ENCODE data around the gene GLI3.

The GLI3 gene

DNA sequence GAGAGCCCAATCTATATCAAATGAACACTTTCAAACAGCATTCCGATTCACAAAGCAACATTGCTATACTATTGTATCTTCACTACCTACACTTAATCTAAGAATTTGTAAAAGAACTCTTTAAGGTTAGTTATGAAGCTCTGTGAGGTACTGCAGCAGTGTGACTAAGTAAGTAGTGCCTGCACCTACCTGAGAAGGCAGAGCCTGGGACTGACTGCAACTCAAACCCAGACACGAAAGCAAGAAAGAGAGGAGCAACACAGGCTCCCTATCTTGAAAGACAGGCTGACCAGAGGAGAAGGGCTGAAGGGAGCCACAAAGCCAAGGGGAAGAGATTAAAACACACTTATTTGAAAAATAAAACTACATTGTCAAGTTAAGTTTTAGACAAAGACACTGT lies 160.1 kb downstream of the GLI3 start:
- DNase-seq: no peak

DNA sequence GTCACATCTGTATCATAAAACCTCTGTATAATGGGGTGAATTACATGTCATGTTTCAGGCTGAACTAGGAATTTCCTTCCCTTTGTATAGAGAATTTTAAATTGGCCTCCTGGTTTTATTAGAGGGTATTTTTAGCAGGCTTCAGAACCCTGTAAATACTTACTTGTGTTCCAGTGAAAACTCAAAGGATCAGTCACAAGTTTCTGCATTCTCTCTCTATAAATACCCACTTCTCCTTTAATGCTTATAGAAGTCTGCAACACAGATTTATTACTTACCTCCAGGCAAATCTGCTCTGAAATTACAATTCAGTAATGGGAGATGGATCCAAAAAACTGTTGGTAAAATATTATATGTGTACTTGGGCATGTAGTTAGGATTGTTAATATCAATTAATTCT lies 161.6 kb downstream of the GLI3 start:
- DNase-seq: no peak

DNA sequence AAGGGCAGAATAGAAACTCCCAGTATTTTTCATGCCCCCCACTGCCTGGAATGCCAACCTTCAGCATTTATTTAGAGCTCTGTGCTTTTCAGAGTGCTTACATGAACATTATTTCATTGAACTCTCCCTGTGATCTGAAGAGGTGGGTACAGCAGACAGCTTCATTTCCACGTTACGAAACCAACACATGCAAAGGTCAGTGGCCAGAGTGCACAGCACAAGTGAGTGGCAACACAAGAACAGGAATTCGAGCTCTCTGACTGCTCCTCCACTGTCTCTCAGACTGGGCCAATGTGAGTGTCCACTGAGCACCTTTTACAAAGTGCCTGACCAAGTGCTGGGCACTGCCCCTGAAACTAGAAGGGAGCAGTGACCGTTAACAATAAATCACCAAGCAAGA lies 162.9 kb downstream of the GLI3 start:
- DNase-seq: peak; percentile 9 to 33

DNA sequence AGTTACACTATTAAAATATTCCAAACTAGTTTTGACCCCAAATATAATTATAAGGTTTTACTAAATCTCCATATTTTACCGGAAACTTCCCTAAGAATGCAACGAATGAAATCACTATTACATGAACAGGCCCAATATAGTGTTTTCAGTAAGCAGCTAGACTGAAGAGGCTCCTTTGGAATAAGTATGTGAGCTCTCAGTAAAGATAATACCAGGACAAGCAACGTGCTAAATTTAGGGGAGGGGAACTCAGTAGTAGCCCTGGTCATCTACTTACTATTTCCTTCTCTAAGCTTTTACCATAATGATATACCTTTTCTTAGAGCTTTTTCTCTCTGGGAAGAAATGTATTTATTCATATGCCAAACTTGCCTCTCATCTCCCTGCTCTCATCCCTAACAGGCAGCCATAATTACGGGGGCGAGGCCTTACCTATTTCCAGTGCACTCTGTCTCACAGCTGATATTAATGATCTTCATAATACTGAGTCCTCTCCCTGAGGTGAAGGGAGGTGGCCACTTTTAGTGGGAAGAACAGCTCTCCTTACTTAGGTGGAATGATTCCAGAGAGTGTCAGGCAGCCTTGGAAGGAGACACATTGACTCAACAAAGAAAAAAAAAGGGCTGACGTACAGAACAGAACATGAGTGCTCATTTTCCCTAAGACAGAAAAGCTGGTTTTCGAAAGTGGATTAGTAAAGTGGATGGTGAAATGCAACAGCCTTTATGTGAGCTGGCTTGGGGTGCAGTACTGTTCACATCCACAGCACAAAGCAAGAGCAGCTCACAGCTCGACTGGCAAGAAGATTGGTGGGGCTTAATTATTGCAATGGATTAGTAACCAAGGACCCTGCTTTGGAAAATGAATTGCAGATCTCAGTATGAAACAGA lies 165.4 kb downstream of the GLI3 start:
- DNase-seq: no peak

DNA sequence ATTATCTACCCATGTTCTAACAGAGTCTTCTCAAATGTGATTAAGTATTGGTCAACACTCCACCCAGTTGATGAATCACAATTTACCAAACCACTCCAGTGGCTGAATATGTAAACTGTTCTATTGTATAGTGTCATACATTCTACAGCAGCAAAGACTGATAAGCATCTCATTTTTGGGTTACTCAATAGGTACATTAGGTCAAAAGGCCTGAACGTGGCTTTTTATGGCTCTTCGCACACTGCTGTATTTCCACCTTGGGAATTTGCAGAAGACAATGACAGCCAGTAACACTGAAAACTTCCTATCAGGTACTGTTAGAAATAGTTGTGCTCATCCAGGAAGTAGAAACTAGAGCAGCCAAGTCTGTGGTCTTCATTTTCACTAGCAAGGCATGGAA lies 166.9 kb downstream of the GLI3 start:
- DNase-seq: no peak

DNA sequence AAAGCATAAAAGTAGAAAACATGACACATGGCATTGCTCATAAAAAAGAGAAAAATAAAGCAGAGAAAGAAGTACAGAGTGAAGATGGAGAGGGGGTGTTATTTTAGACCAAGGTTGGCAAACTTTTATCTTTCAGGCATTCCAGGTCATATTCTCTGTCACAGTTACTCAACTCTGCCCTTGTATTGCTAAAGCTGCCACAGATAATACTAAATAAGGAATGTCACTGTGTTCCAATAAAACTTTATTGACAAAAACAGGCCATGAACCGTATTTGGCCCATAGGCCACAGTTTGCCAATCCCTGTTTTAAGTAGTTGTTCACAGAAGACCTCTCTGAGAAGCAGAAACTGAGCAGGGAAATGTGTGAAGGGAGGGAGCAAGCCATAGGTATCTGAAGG lies 167.4 kb downstream of the GLI3 start:
- no peak for DNase-seq

DNA sequence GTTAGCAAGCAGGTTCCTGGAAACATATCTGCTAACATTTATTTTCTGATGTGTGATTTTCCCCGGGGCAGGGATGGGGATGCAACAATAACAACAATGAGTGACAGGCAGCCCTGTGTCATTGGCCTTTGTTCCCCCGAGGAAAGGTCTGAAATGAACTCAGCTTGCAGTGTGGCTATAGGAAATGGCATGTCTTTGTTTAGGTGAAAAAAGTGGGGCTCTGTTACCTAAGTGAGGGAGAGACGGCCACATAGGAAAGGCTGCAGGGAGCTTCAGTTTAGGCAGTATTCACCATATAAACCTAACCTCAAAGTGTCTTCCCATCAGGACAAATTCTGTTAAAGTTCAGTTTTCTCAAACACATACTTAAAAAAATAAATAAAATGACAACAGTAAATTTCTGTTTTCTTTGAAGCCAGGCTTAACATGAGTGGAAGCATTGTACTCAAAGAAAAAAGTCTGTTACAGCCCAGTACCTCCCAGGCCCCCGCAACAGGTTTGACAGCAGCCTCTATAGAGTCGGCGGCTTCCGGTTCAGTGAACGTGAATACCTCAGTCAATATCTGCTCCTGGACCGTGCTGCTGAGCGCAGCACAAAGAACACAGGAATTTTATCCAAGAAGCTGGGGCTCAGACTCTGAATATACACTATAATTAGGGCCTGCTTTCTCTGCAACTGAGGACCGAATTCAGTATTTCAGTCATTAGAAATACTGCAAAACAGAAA lies 168.3 kb downstream of the GLI3 start:
- no peak for DNase-seq

DNA sequence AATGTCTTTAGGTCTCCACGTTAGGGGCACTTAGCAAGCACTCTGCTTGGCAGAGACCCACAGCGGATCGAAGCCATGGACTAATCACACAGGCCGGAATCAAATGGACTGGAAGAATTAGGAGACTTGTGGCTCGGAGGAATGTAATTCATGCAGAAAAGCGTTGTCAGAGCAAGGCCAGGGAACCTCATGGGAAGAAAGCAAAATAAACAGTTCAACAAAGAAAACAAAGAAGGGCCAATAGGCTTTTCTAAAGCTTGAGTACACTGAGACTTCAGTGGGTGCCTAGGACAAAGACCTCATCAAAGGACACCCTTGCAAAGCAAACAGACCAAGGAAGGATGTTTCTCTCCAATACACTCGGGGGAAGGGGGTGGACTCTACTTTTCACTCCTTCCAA lies 171.1 kb downstream of the GLI3 start:
- DNase-seq: no peak

DNA sequence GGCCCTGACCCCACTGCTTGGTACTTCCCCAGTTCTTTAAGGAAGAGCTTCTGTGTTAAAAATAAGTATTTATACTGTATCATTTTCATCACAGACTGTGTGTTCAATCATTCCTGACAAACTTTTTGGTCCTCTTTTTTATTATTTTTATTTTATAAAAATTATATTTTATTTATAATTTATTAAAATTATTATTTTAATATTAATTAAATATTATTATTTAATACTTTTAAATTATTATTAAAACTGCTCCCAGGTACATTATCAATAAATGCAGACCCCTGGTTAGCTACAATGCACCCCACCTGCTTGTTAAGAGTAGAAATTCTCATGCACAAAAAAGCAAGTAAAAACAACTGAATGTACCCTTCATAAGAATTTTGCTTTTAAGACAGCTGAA lies 172.0 kb downstream of the GLI3 start:
- DNase-seq: no peak

DNA sequence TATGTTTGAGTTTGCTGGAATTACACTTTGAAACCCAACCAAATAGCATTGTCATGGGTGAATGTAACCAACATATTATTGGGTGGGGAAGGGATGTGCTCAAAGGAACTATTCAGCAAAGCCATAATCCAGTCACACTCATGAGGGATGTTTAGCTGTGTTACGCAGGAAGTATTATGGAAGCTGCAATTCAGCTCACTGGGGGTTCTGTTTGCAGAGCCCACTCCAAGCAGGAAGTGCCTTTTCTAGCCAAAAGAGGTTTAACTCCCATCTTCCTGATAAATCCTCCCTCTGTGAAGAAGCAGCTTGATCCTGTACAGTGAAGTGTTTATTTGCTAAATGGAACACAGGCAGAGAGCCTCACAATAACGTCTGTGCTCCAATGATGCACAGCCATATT lies 172.5 kb downstream of the GLI3 start:
- no peak for DNase-seq

DNA sequence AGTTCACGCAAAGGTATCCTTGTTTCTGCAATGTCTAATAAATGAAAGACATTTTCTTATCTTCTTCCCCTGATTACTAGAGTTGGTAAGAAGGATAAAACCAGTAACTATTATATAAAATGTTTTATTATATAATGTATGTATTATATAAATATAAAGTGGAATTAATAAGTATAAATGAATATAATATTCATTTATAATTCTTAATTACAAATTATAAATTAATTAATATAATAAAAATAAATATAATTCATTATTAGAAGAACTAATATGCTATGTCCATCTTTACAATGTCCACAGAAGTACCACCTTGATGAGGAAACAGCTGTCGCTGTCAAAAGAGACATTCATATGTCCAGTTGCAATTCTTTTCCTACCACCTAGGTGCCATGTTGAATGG lies 177.7 kb downstream of the GLI3 start:
- no peak for DNase-seq

DNA sequence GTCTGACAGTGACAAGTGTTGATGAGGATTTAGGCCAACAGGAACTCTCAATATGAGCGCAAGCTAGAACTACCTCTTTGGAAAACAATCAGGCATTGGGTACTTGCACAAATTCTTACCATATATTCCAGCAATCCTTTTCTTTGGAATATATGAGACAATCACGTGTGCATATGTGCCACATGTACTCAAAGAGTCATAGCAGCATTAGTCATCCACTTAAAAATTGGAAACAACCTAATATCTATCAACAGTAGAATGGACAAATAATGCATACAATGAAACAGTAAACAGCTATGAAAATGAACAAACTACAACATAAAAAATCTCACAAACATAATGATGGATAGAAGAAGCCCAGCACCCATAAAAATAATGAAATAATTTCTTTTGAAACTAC lies 179.7 kb downstream of the GLI3 start:
- DNase-seq: no peak

DNA sequence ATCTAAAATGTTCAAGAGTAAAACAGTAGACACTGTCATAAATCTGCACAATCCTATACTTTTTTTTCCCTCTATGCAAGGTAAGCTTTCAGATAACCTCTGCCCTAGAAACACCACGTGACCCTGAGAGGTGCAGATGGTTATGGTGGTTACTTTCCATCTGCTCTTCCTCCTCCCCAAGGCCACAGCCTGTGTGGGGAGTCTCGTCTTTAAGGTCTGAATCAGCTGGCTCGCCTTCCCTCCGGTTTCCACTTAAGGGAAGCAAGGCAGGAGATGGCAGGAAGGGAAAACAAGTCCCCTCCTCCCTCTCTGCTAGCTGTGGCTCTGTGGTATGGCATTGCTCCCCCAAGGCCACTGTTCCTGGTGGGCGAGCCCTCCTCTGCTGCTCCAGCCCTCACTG lies 181.8 kb downstream of the GLI3 start:
- DNase-seq: no peak

DNA sequence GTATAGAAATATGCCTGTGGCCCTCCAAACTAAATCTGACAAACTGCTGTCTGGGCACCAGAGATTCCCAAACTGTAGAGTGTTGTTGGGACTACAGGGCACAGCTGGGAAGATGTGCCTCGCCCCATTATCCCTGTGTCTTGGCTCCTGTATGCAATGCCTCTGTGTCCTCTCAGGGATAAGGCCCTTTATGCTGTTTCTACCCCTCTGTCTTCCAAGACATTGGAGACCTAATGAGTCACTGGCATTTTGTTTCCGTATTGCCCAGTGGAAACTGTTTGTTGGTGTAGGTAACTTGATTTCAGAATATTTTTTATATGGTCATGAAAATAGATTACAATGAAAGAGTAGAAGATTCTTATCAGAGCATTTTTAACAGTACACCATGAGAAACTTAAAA lies 183.2 kb downstream of the GLI3 start:
- DNase-seq: no peak

DNA sequence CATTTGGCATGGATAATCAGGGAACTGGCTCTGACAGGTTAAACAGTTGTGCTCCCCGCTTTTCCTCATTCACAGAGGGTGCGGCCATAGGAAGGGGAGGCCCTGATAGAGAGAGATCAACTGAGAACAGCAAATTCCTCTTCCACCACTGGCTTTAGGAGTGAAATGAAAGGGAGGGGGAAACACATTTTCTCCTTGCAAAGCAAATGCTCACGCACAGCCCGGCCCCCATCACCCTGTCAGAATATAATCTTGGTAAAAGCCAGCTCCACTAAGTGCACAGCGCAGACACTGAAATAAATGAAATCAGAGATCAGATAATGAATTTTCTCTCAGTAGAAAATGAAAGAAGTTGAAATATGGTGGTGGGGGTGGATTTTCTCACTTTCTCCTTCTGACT lies 187.2 kb downstream of the GLI3 start:
- no peak for DNase-seq

DNA sequence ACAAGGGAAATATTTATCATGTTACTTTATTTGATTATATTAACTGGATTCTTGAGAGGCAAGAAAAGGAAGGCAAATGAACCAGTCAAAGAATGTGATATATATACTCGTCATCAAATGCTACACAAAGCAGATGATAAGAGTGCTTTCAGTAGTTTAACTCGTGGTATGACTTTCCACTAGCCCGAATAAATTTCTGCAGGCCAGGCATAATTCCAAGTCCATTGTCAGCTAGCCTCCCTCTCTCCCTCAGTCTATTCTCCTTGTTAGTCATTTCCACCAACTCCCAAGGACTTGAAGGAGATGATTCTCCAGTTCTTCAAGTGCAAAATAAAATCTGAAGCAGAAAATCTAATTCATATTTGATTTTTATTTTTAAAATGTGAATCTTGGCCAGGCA lies 190.5 kb downstream of the GLI3 start:
- DNase-seq: no peak

DNA sequence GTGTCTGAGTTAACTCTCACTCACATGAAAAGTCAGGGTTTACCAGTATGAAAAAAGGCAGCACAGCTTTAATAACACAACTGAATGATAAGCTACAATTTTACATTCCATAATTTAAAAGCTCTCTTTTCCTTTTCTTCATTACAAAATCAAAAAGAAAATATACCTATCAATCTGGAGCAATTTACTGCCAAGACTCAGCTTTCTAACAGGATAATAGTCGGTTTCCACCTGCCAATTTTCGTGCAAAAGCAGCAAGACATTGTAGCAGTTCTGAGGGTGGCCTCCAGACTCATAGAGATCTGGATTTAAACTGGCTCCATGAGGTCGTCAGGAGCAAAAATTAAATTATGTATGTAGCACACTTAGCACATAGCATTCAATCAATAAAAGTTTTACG lies 191.0 kb downstream of the GLI3 start:
- no peak for DNase-seq

DNA sequence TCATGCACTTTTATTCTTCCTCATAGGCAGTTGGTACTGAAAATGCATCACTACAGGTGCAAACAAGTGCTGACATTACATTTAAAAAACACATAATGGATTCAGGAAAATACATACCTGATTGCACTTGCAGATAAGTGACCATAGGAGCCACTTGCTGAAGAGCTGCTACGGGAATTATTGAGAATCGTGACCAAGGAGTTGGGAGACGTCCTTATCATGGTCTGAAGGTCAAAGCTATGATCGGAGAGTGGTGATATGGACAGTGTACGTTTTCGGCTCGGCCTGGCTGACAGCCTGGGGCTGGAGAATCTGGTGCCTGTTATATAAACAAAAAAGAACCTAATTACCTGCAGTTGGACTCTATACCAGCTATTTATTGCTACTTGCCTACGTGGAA lies 197.1 kb downstream of the GLI3 start:
- no peak for DNase-seq

DNA sequence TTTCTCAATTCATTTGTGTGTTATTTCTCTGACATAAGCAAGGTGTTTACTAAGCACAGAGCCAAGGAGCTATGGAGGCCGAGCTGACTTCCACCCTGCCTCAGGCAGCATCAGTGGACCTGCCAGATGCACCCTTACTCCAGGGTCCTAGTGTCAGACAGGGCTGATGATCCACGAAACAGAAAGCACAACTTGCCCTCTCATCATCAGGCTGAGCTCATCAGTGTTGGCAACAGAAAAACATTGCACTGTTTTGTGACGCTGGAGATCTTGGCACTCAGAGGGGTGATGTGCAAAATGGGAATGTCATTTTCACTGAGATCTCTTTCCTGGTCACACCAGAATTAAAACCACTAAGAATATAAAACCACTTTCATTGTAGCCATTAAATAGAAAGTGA lies 201.8 kb downstream of the GLI3 start:
- DNase-seq: no peak

DNA sequence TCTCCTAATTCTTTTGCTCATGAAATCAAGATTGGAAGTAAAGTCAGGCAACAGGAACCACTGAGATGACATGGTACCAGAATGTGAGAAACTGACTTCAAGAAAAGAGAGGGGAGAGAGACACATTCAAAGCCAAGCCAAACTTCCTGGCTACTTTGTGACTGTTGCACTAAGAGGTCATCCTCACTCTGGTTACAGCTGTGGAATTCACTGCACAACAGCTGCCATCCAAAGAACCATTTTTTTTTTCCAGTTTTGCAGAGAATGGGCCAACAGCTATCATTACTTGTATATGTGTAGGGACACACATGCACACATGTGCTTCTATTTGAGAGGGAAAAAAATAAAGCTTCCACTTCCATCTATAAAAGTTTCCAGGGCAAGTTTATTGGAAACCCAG lies 203.5 kb downstream of the GLI3 start:
- no peak for DNase-seq

DNA sequence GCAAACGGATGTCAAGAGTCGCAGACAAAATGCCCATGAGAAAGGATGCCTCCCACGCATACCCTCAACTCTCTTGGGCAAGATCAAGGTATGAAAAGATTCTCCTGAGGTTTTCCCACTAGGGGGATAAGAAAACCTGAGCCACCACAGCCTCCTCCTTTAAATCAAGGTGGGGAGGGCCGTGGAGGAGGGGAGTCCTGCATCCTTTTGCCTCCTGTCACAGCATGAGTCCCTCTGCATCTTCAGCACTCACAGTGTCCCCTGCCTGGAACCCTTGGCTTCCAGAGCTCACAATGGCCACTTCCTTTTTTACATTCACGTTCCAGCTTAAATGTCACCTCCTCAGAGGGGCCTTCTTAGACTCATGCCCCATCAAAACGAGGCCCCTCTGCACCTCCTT lies 207.6 kb downstream of the GLI3 start:
- DNase-seq: no peak

DNA sequence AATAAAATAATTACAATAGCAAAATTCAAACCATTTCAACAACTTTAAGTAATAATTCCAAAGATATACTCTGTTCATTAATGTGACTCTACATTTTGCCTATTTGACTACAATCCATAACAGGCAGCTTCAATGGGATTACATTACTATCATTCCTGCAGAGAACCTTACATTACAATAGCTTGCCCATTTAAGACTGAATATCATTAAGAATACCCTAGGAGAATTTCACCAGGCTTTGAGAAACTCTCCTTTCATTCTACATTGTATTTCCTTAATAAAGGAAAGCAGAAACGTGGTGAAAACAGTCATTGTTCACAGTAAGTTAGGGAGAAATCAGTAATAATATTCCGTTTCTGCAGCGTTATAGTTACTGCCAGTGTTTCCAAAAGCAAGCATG lies 209.5 kb downstream of the GLI3 start:
- DNase-seq: no peak

DNA sequence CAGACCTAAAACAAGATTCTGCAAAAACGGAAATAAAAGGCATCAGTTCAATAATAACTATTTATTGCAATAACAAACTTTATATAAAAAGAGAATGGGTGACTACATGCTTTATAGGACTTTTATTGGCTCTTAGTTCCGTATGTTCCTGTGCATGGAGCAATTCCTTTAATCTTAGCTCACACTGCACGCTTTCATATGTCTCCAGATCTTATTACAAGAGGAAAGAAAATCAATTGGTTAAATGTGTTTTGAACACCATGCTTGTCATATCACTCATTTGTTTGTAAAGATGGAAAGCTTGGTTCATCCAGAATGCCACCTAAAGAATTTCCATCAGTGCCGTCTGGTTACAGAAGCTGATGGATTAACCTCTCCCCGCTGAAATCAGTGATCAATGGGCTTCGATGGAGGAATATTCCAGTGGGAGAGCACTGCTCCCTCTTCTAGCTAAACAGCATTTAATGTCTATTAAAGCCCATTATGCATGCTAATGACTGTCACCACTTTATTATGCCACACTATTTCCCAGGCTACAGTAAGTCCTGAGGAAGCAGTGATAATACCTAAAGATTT lies 210.3 kb downstream of the GLI3 start:
- DNase-seq: no peak

Measured in inflammatory macrophage (primary cell).